Activated CD8-positive, alpha-beta memory T cell treated with anti-CD3 and anti-CD28 coated beads for 4 hours (primary cell): ENCODE measurements around the gene GNG13.
"Not testable (repeated sequence)": the region's sequence is repeated elsewhere in the genome, so short reads cannot be mapped to it uniquely, and the experiment has no call there.

Source experiments
- DNase-seq, 2 donors: peaks; one replicate each; pipeline ENCODE4 v3.0.0-alpha.2; 2020; ENCODE audit warnings: low read depth in 2 of 2

GNG13 gene

DNA sequence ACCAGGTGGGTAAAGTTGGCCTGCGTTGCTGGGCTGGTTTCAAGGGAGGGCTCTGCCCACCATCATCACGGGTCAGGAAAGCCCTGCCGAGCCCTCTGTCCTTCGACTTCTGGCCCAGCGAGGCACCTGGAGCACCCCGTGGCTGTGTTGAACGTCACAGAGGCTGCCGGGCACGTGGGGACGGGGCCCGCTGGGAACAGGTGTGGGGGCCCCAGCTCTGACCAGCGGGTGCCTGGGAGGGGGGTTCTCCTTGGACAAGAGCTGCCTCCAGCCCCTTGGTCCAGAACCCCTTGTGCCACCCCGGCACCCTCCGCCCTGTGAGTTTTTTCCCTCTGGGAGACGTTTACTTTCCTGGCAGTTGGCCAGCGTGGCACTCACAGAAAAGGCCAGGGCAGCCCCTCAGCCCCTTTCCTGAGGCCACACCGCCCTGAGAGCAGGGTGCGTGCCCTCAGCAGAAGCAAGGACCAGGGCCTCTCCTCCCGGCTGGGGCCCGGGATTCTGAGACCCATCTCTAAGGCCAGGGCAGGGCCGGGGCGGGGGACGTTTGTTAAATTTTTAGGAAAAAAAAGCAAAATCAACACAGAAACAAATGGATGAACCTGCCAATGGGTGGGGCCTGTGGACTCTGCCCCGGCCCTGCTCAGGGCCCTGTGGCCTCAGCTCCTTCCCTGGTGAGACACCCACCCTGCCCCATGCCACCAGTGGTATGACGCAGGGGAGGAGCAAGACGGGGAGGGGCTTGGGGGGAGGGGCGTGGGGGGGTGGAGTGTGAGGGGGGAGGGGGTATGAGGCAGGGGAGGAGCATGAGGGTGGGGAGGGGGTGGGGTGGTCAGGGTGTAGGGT, 31.3 kb upstream of the GNG13 start:
- no peak for DNase-seq

DNA sequence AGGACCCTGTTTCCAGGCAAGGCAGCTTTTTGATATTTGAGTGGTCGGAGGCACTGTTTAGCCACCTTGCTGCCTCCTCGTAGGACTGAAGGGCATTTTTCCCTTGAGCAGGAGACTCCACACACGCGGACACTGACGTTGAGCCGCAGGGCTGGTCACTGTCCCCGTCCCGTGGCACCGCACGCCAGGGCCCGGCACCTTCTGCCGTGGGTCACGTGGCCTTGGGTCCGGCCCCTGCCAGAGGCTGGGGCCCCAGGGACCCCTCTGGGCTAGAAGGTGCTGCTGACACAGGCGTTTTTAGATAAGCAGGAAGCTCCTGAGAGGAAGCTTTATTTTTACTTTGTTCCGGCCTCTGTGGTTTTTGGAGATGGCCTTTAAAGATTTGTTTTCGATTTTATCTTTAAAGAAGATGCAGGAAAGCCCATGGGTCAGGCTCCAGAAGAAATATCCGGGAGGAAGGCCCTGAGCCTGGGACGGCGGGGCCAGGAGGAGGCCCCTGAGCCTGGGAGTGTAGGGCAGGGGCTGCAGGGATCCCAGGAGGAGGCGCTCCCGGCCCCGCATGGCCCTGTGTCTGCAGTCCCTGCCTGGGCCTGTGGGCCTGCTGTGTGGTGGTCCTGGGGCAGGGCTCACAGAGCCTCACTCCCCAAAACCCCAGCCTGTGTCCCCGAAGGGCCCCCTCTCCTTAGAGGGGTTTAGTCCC, 30.5 kb upstream of the GNG13 start:
- DNase-seq = no peak

DNA sequence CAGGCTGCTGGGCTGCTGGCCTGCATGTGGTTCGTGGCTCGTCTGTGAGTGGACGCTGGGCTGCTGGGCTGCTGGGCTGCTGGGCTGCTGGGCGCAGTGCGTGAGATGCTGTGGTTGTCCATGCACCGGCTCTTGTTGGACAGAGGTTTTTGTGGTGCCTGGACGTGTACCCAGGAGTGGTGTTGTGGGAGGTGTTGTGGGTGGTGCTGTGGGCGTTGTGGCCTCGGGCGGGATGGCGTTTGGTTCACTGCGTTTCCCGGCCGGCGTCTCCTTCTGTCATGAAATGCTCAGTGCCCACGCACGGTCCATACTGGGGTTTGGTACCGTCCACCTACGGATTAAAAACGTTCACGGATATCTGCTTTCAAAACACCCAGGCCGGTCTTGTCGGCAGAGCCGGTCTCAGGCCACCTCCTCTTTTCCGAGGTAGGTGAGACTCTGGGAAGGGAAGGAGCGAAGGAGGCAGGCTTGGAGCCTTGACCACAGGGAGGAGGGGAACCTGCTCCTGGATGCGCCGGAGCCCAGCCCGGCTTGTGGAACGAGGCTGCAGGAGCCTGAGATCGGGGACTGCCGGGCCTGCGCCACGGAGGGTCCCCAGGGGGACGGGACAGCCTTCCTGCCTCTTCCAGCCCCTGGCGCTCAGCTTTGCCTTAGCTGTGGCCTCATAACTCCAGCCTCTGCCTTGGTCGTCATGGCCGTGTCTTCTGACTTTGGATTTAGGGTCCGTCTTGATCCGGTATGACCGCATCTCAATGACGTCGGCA, 29.8 kb upstream of the GNG13 start:
- no peak for DNase-seq

DNA sequence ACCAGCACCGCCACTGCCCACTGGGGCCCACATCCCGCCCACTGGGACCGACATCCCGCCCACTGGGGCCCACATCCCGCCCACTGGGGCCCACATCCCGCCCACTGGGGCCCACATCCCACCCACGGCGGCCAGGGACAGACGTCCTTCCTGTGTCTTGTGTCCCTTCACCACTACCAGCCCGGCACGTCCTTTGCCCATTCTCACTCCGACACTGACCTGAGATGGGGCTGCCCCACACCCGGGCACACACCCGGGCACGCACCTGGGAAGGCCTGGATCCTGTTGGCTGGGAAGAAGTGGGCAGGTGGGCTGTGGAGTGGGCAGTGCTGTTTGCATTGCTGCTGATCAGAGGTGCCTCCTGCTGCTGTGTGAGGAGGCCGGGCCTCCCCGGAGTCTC, 28.4 kb upstream of the GNG13 start:
- no peak for DNase-seq

DNA sequence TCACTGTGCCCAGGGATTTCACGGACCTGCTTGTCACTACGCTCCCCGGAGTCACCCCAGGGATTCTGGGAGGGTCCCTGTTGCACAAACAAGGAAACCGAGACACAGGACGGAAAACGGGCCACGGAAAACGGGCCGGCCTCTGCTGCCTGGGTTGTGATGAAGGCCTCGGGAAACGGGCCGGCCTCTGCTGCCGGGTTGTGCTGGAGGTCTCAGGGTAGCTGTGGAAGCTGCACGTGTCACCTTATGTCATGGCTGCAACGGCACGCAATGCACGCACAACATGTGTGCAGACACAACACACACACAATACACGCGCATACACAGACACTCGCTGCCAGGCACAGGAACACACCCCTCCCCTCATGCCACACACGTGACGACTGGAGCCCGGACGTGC, 27.0 kb upstream of the GNG13 start:
- no peak for DNase-seq

DNA sequence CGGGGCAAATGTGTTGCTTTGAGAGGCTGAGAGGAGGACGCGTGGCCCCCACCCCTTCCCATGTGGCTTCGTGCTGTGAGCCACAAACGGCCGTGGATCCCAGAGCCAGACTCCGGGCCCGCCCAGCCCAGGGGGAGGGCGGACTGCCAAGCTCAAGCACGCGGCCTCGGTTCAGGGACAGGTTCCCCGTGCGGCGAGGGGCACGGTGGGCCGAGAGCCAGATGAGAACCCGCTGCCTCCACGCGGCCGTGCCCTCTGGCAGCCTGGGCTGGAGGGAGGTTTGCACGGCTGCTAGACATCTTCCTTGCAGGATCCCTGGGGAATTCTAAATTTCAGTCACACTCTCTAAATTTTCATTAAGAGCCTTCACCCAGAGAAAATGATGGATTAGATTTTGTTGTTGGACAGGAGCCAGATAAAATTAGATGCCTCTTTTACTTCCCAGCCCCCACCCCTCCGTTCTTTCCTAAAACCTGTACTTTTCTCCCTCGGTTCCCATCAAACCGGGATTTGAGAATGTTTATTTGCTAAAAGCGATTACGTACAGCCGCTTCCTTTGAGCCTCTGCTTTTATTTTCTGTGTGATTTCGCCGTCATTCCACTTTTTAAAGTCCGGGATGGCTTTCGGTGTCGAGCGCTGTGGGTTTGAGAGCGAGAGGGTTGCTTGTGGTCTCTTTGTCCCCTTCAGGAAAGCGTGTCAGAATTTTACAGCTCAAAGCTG, 25.0 kb upstream of the GNG13 start:
- DNase-seq = no peak

DNA sequence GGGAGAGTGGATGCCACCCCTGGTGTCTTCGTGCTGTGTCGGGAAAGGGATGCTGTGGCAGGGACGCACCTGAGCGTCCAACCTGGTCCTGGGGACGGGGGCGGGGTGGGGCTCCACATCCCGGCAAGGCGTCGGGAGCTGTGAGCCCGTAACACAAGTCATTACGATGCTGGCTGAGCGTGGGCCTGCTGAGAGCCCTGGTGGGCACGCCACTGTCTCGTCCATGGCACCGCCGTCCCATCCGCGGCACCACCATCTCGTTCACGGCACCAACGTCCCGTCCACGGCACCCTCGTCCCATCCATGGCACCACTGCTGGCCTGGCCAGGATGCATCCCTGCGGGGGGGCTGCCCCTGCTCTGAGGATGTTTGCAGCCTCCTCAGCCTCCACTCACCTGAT, 24.1 kb upstream of the GNG13 start:
- DNase-seq = no peak

DNA sequence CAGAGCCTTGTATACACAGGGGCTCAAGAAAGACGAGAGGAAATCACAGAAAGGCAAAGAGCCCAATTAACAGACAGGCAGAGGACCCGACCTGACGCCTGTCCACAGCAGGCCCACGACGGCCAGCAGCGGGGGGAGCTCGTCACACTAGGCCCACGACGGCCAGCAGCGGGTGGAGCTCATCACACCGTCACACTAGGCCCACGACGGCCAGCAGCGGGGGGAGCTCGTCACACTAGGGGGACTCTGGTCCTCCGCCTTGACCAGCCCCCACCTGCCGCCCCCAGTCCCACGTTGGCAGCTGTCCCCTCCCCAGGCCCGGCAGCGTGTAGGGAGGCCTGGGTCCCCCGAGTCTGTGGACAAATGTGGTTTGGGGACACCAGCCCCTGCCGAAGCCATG, 23.7 kb upstream of the GNG13 start:
- DNase-seq = no peak

DNA sequence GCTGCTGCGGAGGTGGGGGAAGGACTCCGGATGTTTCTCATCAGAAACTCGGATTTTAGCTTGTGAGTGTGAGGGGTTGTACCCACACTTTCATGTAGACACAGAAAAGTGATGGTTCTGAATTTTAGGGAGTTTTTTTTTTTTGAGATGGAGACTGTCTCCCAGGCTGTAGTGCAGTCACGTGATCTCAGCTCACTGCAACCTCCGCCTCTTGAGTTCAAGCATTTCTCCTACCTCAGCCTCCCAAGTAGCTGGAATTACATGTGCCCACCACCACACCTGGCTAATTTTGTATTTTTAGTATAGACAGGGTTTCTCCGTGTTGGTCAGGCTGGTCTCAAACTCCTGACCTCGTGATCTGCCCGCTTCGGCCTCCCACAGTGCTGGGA, 22.4 kb upstream of the GNG13 start:
- no peak for DNase-seq

DNA sequence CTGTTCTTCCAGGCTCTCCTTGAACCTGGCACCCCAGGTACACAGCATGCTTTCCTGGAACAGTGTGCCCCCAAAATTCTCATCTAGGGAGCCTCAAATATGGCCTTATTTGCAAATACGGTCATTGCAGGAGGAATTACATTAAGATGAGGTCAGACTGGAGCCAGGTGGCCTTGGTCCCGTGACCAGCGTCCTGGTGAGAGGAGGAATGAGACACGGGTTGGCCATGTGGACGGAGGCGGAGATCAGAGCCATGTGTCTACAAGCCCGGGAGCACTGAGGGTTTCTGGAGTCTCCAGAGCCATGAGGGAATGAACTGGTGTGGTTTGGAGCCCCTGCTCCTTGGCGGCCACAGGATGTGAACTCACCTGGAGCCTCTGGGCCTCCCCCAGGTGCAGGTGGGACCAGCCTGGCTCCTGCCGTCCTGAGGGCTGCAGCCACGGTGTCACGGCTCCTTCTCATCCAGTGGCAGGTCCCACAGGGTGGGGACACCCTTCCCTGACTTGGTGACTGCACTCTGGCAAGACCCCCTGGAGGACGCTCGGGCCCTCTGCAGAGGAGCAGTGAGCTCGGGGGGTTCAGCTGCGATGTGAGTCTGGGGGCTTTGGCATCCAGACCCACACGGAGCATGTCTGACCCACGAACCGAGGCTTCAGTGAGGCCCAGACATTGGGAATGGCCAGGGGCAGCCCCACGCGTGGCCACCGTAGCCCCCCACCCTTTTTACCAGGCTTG, 21.8 kb upstream of the GNG13 start:
- no peak for DNase-seq

DNA sequence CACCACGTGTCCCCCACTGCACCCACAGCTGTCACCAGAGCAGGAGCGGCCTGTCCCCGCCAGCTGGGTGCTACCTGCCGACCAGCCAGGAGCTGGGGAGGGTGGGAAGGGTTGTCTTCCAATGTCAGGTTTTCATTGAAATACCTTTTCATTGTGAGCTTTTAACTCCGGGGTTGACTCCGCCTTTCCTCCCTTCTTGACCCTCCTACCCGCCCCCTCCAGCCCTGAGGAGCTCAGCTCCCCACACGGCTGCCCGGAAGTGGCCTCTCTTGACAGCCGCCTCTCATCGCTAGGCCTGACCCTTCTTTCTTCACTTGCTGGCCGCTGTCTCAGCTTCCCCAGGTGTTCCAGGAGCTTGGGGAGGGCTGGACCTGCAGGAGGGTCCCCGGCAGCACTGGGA, 21.2 kb upstream of the GNG13 start:
- DNase-seq = no peak

DNA sequence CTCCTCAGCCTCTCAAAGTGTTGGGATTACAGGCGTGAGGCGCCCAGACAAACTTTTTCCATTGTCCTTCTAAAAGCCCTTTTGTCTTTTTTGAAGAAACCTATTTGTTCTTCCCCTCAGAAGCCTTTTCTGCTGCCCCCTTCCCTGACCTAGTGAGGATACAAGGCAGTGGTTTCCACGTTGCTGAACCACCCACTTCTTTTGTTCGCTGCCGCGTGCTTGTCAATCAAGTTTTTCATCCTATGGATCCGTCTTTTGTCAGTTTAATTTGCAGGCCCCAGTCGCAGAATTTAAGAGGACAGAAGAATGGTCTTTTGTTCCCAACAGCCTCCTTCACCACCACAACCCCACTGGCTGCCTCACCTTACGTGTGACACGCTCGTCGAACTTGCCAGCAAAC, 20.2 kb upstream of the GNG13 start:
- no peak for DNase-seq

DNA sequence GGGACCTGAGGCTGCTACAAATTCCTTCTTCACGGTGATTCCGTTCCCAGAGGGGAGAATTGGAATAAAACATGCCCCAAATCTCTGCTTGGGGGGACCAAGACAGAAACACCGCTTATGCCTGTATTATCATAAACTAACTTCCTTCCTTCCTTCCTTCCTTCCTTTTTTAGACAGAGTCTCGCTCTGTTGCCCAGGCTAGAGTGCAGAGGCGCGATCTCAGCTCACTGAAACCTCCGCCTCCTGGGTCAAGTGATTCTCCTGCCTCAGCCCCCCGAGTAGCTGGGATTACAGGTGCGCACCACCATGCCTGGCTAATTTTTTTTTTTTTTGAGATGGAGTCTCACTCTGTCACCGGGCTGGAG, 19.5 kb upstream of the GNG13 start:
- DNase-seq = not testable (repeated sequence)

DNA sequence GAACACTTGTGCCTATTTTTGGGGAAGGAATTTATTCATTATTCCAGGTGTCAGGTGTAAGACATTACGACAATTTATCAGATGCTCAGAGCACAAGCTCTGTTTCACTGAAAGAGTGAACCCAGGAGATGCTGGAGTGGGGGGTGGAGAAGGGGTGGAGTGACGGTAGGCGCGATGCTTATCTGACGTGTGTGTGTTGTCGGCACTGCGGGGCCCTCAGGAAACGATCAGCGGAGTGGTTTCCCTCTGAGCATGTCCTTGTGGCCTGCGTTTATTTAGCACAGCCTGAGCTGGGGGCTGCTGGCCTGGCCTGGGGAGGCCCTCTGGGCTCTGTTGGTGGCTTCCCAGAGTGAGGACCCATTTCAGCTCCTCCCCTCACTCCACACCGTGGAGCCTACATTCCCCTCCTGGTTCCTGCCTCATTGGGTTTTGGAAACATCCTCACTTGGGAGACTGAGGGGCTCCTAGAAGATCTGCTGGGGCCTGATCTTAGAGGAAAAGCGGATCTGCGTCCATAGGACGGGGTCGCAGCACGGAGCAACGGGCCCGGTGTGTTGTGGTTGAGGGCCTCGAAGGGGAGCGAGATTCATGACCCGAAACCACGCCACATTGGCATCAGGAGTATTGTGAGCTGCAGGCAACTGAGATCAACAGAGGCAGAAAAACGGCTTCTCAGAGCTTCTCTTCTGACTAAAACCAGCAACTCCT, 19.0 kb upstream of the GNG13 start:
- no peak for DNase-seq

DNA sequence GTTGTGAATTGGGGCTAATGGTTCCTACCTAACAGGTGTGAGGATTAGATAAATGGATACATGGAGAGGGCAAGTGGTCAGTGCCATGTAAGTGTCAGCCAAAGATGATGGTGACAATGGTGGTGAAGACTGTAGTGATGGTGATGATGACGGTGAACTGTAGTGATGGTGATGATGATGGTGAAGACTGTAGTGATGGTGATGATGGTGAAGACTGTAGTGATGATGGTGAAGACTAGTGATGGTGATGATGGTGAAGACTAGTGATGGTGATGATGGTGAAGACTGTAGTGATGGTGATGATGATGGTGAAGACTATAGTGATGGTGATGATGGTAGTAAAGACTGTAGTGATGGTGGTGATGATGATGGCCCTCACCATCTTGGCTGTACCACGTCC, 18.1 kb upstream of the GNG13 start:
- DNase-seq = no peak

DNA sequence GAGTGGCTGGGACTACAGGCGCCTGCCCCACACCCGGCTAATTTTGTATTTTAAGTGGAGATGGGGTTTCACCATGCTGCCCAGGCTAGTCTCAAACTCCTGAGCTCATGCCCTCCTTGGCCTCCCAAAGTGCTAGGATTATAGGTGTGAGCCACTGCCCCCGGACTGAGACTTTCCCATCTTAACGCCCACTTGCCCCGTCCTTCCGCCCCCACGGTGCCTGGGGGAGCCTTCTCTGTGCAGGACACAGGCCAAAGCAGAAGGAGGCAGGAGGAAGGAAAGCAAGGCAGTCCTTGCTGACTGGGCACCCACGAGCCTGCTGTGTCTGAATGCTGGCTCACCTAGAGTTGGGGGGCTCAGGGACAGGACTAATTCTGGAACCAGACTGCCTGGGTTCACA, 17.6 kb upstream of the GNG13 start:
- DNase-seq = no peak

DNA sequence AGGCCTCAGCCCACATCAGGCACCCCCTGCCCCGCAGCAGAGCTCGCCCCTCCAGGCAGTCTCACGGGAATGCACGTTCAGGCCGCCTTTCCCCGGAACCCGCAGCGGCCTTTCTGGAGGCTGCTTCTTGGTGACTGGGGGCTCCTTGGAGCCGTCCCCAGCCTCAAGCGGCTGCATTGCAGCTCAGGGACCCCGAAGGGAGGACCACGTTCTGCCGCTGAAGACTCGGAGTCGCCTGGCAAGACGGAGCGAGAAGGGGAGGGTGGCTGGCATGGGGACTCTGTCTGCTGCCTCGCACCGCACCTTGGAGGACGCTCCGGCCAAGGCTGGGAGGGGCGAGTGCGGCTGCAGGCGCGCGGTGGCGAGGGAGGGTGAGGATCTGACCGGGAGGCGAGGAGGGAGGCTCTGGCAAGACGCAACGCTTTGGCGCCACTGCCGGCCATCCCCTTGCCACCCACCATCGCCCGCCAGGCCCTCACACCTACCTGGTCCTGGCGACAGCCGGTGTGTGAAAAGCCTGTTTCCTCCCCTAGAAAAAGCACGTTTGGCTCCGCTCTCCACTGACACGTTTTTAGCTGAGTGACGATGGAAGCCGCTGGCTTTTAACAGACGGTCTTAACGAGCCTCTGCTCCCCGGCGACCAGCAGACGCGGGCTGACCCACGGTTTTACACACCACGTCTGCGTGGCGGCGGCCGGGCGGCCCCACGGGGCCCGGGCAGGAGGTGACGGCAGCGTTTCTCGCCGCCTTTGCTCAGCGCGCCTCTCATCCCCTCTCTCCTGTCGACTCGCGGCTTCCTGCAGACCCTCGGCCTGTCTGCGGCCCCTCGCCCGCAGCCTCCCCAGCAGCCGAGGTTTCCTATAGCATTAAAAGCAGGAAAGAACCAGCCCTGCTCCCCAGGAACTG, 16.7 kb upstream of the GNG13 start:
- no peak for DNase-seq

DNA sequence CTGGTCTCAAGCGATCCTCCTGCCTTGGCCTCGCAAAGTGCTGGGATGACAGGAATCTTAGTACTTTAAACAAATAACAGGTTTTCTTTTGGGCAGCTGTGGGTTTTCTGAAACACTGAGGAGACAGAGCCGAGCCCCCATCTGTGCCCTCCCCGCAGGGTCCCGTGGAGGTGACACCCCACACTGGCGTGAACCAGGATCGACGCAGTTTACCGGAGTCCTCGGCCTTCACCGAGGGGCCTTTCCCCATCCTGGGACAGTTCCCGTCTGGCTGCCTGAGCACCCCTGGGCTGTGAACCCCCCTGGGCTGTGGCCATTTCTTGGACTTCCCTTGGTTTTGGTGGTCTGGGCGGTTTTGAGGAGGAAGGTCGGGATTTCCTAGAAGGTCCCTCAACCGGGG, 15.3 kb upstream of the GNG13 start:
- no peak for DNase-seq

DNA sequence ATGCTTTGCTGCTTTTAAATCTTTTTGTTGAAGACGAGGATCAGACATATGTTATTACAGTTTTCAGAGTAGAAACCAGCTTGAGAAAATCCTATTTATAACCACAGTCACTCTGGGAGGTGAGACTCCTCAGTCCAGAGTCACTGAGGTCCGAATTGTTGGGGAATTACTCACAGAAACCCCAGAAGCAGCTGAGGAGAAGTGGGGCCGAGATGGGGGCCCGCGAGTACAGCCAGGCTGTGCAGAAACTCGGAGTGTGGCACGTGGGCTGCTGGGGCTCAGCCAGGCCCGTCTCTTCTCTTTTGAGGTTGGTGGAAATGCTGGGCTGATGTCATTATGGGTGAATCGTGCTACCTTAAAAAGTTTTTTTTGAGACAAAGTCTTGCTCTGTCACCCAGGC, 14.4 kb upstream of the GNG13 start:
- no peak for DNase-seq

DNA sequence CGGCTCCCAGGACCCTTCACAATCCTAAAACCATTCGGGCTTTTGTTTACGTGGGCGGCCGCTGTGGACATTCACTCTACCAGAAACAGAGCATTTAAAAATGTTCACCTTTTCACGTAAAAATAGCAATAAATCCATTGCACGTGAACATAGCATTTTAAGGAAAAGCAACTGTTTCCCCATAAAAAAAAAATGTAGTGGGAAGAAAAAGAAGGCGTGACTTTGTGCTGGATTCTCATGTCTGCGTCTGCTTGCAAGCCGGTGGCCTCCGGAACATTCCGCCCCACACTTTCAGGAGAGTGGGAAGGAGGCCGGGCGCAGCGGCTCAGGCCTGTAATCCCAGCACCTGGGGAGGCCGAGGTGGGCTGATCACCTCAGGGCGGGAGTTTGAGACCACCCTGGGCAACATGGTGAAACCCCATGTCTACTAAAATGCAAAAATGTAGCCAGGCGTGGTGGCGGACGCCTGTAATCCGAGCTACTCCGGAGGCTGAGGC, 13.4 kb upstream of the GNG13 start:
- no peak for DNase-seq
